SH-SY5Y (cell line): ENCODE data around the gene RTF2.

Source experiments
- GATA2 ChIP-seq: IDR thresholded peaks from 2 replicates; pipeline ENCODE4 v1.6.1; 2011; ENCODE audit warnings: mild to moderate bottlenecking, low read depth, low read length
- GATA3 ChIP-seq: IDR thresholded peaks from 2 replicates; pipeline ENCODE4 v1.6.1; 2011; ENCODE audit warnings: low read depth, mild to moderate bottlenecking, low read length, moderate library complexity

GRCh38 chr20:56437196-56437960 lies 31.0 kb upstream of the RTF2 start:
- TF ChIP-seq GATA2 (no peak), GATA3 (no peak)
